Measurements from ENCODE around the gene ARPC2. TPM values are rescaled to one million over a fixed set of nuclear protein-coding genes. Genes with fewer than 3 reads are reported as not detected.

The ARPC2 gene
- total RNA-seq, 1 donor from 2014 or later = 464 TPM

DNA sequence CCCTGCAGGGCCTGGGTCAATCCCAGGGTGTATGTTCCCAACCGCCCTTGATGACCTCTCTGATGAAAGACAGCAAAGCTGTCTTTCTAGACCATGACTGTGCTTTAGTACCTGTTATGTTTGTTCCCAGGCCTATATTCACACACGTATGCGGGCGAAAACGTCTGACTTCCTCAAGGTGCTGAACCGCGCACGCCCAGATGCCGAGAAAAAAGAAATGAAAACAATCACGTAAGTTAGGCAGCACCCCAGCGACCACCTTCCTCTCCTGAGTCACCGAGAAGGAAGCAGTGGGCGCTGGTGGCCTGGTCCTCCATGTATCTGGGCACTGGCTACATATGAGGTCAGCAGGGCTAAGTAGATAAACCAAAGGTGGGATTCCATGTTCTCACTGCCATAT lies 32.7 kb downstream of the ARPC2 start:
- no peak overlapping the region for H3K4me3 ChIP-seq (ENCODE audit: low read depth, low read length)
- H3K36me3 ChIP-seq (ENCODE audit: control insufficient read depth, insufficient read depth, low read length) = peaks cover 7% of the 10 kb centered on the region
- H3K27me3 ChIP-seq (ENCODE audit: control insufficient read depth, insufficient read depth, low read length) = no peaks in the 10 kb centered on the region
- no peak for DNase-seq (ENCODE audit: low read depth)
- TF ChIP-seq, protein P1, sequence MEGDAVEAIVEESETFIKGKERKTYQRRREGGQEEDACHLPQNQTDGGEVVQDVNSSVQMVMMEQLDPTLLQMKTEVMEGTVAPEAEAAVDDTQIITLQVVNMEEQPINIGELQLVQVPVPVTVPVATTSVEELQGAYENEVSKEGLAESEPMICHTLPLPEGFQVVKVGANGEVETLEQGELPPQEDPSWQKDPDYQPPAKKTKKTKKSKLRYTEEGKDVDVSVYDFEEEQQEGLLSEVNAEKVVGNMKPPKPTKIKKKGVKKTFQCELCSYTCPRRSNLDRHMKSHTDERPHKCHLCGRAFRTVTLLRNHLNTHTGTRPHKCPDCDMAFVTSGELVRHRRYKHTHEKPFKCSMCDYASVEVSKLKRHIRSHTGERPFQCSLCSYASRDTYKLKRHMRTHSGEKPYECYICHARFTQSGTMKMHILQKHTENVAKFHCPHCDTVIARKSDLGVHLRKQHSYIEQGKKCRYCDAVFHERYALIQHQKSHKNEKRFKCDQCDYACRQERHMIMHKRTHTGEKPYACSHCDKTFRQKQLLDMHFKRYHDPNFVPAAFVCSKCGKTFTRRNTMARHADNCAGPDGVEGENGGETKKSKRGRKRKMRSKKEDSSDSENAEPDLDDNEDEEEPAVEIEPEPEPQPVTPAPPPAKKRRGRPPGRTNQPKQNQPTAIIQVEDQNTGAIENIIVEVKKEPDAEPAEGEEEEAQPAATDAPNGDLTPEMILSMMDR (IDR thresholded peaks at IDR 0.05; ENCODE audit: insufficient read depth, low read length, poor library complexity, severe bottlenecking) = no peak

DNA sequence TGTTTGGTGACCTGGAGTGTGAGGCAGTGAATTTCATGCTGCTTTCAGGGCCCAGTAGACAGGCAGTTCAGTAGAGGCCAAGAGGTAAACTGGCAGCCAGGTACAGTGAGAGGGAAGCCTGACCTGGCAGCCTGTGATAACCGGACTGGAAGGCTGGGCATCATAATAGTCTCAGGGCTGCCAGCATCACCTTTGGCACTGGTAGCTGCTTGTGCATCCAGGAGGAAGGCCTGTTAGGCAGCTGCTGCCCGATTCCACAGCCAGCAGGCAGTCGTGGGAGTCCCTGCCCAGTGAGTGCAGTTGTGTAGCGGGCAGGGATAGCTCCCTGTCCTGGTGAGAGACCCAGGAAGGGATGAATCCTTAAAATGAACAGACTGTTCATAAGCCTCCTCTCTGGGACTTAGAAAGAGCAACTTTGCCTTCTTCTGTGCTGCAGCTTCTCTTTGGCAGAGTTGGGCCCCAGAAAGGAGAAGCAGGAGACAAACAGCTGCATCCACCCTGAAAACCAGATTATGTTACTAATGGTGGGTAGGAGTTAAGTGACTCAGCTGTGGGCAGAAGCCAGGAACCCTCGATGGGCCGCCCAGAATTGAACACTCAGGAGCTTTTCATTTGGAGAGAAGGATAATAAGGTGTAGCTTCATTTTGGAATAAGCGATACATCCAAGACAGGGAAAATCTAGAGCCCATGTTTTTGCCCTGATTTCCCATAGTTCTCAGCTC lies 35.7 kb downstream of the ARPC2 start:
- DNase-seq (ENCODE audit: low read depth) = no peak
- Histone ChIP-seq H3K36me3 (ENCODE audit: control insufficient read depth, insufficient read depth, low read length) (peaks cover 6% of the 10 kb centered on the region), H3K27me3 (ENCODE audit: control insufficient read depth, insufficient read depth, low read length) (no peaks in the 10 kb centered on the region), H3K4me3 (ENCODE audit: low read depth, low read length) (no peak overlapping the region)
- TF ChIP-seq, protein P1 (IDR thresholded peaks at IDR 0.05; ENCODE audit: insufficient read depth, low read length, poor library complexity, severe bottlenecking) = no peak

DNA sequence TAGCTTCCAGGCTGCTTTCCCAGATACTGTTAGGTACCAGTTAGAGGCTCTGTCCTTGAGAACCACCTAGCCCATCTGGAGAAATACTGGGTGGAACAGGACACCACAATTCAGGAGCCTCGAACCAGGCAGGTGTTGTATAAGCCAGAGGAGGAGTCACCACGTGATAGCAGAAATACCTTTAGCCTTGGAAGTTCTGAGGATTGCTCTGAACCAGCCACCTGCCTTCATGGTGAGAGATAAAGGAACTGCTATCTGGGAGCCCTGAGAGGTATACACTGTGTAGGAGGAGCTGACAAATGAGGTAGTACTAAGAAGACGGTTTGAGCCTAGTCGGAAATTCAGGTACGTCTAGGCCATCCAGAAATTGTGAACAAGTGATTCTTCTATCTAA lies 36.2 kb downstream of the ARPC2 start:
- Histone ChIP-seq H3K36me3 (ENCODE audit: control insufficient read depth, insufficient read depth, low read length) (peaks cover 6% of the 10 kb centered on the region), H3K4me3 (ENCODE audit: low read depth, low read length) (no peak overlapping the region), H3K27me3 (ENCODE audit: control insufficient read depth, insufficient read depth, low read length) (no peaks in the 10 kb centered on the region)
- no peak for DNase-seq (ENCODE audit: low read depth)
- TF ChIP-seq, protein P1 (IDR thresholded peaks at IDR 0.05; ENCODE audit: insufficient read depth, low read length, poor library complexity, severe bottlenecking) = no peak

DNA sequence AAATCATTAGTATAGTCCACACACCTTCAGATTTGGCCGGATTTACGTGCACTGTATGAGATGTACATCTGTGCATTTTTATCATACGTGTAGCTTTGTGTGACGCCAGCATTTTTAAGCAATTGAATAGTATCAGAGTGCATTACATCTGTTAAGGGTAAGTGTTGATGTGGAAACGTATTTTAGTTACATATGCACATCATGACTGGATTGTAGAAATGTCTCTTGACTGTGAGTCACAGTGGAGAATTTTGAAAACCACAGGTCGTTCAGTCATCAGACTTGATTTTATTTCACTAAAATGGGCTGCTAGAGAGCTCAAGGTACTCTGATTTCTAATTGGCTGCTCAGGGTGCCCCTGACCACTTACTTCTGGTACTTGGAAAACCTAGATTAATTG lies 38.5 kb downstream of the ARPC2 start:
- Histone ChIP-seq H3K27me3 (ENCODE audit: control insufficient read depth, insufficient read depth, low read length) (no peaks in the 10 kb centered on the region), H3K4me3 (ENCODE audit: low read depth, low read length) (no peak overlapping the region), H3K36me3 (ENCODE audit: control insufficient read depth, insufficient read depth, low read length) (peaks cover 3% of the 10 kb centered on the region)
- no peak for DNase-seq (ENCODE audit: low read depth)
- TF ChIP-seq, protein P1 (IDR thresholded peaks at IDR 0.05; ENCODE audit: insufficient read depth, low read length, poor library complexity, severe bottlenecking) = no peak

DNA sequence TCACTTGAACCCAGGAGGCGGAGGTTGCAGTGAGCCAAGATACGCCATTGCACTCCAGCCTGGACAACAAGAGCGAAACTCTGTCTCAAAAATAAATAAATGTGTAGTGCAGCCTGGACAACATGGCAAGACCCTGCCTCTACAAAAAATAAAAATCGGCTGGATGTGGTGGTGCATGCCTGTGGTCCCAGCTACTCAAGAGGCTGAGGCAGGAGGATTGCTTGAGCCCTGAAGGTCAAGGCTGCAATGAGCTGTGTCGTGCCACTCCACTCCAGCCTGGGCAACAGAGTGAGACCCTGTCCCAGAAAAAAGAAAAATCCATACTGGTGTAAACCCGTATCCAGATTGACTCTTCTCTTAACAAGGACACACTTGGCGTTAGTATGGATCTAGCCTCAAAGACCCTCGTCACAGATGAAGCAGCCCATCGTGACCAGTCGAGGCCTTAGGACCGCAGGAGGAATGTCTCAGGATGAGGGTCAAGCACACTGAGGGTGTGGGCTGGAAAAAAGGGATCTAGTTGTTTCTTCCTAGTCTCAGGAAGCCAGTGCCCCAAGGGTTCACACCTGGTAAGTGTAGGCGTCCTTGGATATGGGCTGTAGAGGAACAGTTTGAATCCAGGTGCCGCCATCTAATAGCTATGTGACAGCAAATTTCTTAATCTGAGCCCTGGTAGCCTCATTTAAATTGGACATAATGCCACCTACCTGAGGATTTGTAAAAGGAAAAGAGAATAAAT lies 39.8 kb downstream of the ARPC2 start:
- DNase-seq (ENCODE audit: low read depth) = no peak
- Histone ChIP-seq H3K27me3 (ENCODE audit: control insufficient read depth, insufficient read depth, low read length) (no peaks in the 10 kb centered on the region), H3K36me3 (ENCODE audit: control insufficient read depth, insufficient read depth, low read length) (peaks cover 3% of the 10 kb centered on the region)

More for the DNA sequence above, 39.8 kb downstream of the ARPC2 start:
- TF ChIP-seq, protein P1 (IDR thresholded peaks at IDR 0.05; ENCODE audit: insufficient read depth, low read length, poor library complexity, severe bottlenecking) = no peak
- no peak overlapping the region for H3K4me3 ChIP-seq (ENCODE audit: low read depth, low read length)
